Endothelial cell (in vitro differentiated cells): ENCODE results near the gene SLC16A7. TPM values are rescaled to one million over a fixed set of nuclear protein-coding genes. Genes with fewer than 3 reads are reported as not detected.

ENCODE experiments used
- DNase-seq: peaks from one replicate; pipeline ENCODE4 v3.0.0; 2021; ENCODE audit warnings: low spot score
- H3K27ac Mint-ChIP-seq: one replicate; pipeline ENCODE4 v1.8.0; 2021; ENCODE audit warnings: mixed read lengths, inconsistent platforms; ENCODE audit not compliant: unreplicated experiment
- H3K27me3 Mint-ChIP-seq: one replicate; pipeline ENCODE4 v1.8.0; 2021; ENCODE audit warnings: mild to moderate bottlenecking, moderate library complexity, mixed read lengths, inconsistent platforms; ENCODE audit not compliant: unreplicated experiment
- H3K36me3 Mint-ChIP-seq: one replicate; pipeline ENCODE4 v1.8.0; 2021; ENCODE audit warnings: mild to moderate bottlenecking, low read depth, mixed read lengths, inconsistent platforms; ENCODE audit not compliant: unreplicated experiment
- H3K4me1 Mint-ChIP-seq: one replicate; pipeline ENCODE4 v1.8.0; 2021; ENCODE audit warnings: mild to moderate bottlenecking, mixed read lengths, inconsistent platforms; ENCODE audit not compliant: unreplicated experiment
- H3K4me3 Mint-ChIP-seq: one replicate; pipeline ENCODE4 v1.8.0; 2021; ENCODE audit warnings: mild to moderate bottlenecking, mixed read lengths, inconsistent platforms; ENCODE audit not compliant: unreplicated experiment
- H3K9me3 Mint-ChIP-seq: one replicate; pipeline ENCODE4 v1.8.0; 2021; ENCODE audit warnings: mixed read lengths, inconsistent platforms; ENCODE audit not compliant: unreplicated experiment
- total RNA-seq: library from RNA; stranded (reverse); fragmentation: NEBNext Ultra II Directional; extraction: Animal tissue kit (Norgen Biotek cat#: 25700); gene quantifications from one replicate; pipeline ENCODE4 v1.2.1, GENCODE V29; 2021; ENCODE audit not compliant: unreplicated experiment
- TF ChIP-seq, protein P1 (sequence below): fragments of 200-600 bp; sonication (generic); IDR thresholded peaks from one replicate; pipeline ENCODE4 v1.5.0; 2021; ENCODE audit warnings: antibody characterized with exemption; ENCODE audit not compliant: unreplicated experiment

SLC16A7 gene
- total RNA-seq, 1 donor from 2014 or later = 14.6 TPM

DNA sequence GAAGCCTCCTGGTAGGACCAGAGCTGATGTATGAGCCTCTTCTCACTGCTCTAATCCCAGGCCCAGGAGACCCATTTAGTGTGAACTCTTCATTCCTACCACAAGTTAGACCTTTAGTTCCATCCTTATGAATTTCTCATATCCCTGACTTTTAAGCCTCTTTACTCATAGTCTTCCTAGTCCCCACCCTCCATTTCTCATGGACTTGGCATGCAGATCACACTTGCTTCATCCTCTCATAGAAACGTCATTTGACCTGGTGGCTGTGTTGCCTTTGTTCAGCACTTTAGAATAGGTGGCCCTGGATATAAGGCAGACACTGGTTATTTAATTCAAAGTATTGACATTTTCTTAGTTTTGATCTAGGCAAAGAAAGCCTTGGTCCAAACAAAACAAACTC is 99.5 kb downstream of the SLC16A7 start:
- Mint-ChIP-seq H3K36me3 (no peaks in the 10 kb centered on the region), H3K4me1 (no peaks in the 10 kb centered on the region), H3K9me3 (no peaks in the 10 kb centered on the region), H3K4me3 (no peak overlapping the region), H3K27ac (no peak overlapping the region), H3K27me3 (no peaks in the 10 kb centered on the region)
- TF ChIP-seq, protein P1, sequence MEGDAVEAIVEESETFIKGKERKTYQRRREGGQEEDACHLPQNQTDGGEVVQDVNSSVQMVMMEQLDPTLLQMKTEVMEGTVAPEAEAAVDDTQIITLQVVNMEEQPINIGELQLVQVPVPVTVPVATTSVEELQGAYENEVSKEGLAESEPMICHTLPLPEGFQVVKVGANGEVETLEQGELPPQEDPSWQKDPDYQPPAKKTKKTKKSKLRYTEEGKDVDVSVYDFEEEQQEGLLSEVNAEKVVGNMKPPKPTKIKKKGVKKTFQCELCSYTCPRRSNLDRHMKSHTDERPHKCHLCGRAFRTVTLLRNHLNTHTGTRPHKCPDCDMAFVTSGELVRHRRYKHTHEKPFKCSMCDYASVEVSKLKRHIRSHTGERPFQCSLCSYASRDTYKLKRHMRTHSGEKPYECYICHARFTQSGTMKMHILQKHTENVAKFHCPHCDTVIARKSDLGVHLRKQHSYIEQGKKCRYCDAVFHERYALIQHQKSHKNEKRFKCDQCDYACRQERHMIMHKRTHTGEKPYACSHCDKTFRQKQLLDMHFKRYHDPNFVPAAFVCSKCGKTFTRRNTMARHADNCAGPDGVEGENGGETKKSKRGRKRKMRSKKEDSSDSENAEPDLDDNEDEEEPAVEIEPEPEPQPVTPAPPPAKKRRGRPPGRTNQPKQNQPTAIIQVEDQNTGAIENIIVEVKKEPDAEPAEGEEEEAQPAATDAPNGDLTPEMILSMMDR = no peak
- no peak for DNase-seq

- Mint-ChIP-seq H3K27ac (no peak overlapping the region), H3K4me1 (no peaks in the 10 kb centered on the region), H3K9me3 (no peaks in the 10 kb centered on the region), H3K27me3 (no peaks in the 10 kb centered on the region), H3K4me3 (no peak overlapping the region), H3K36me3 (no peaks in the 10 kb centered on the region)
- DNase-seq = no peak
- TF ChIP-seq, protein P1 = no peak
Measured at GRCh38 chr12:59698600-59698999, 102.8 kb downstream of the SLC16A7 start.

DNA sequence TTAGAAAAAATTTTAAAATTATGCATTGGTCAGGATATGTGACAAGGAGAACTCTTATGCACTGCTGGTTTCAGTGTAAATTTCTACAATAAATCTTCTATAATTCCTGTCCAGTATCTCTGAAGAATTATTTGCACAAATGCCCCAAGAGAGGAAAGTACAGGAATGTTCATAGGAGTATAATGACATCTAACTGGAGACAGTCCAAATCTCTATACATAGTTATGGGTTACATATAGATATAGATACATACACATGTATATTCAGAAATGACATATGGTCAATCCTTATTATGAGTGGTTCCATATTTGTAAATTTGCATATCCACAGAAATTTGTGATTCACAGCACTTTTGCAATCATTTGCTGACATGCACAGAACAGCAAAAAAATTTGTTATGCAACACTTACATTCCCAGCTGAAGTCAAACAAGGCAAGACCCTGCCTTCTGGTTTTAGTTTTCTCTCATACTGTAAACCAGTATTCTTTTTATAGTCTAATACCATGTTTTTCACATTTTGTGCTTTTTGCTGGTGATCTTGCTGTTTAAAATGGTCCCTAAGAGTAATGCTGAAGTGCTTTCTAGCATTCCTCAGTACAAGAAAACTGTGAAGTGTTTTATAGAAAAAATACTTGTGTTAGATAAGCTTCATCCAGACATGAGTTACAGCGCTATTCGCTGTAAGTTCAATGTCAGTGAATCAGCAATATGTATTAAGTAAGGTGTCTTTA is 103.8 kb downstream of the SLC16A7 start:
- Mint-ChIP-seq H3K27ac (no peak overlapping the region), H3K4me3 (no peak overlapping the region), H3K27me3 (no peaks in the 10 kb centered on the region), H3K36me3 (no peaks in the 10 kb centered on the region), H3K9me3 (no peaks in the 10 kb centered on the region), H3K4me1 (no peaks in the 10 kb centered on the region)
- TF ChIP-seq, protein P1 = no peak
- no peak for DNase-seq

DNA sequence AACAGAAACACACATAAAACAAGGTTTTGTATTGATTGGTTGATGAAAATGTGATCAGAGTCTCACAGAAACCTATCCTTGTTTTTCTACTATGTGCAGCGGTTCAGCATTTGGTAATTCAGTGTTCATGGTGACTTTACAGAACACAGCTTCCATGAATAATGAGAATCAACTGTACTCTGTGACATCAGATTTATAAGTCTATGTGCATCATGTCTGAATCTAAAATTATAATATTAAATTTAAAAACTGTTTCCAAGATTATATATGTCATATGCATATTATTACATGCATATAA is 104.3 kb downstream of the SLC16A7 start:
- TF ChIP-seq, protein P1 = no peak
- no peak for DNase-seq
- no peak overlapping the region for H3K4me3 Mint-ChIP-seq
- no peaks in the 10 kb centered on the region for H3K9me3 Mint-ChIP-seq
- H3K36me3 Mint-ChIP-seq = no peaks in the 10 kb centered on the region
- no peaks in the 10 kb centered on the region for H3K4me1 Mint-ChIP-seq
- no peaks in the 10 kb centered on the region for H3K27me3 Mint-ChIP-seq
- no peak overlapping the region for H3K27ac Mint-ChIP-seq

- TF ChIP-seq, protein P1 = no peak
- H3K27ac Mint-ChIP-seq = no peak overlapping the region
- no peak overlapping the region for H3K4me3 Mint-ChIP-seq
- H3K4me1 Mint-ChIP-seq = no peaks in the 10 kb centered on the region
- no peaks in the 10 kb centered on the region for H3K27me3 Mint-ChIP-seq
- H3K36me3 Mint-ChIP-seq = no peaks in the 10 kb centered on the region
- DNase-seq = no peak
- no peaks in the 10 kb centered on the region for H3K9me3 Mint-ChIP-seq
Measured at GRCh38 chr12:59708064-59708463, 112.2 kb downstream of the SLC16A7 start.
